K562 (cell line): ENCODE results near the gene ADK. TPM values are rescaled to one million over a fixed set of nuclear protein-coding genes. Genes with fewer than 3 reads are reported as not detected.

ENCODE experiments used
- ATAC-seq: fragments of 200-7000 bp; cut with Tn5 transposase; 3 replicates; pipeline ENCODE4 v1.9.1; 2020; ENCODE audit warnings: moderate library complexity
- BruUV-seq: library from RNA; stranded (reverse); fragments of 400-500 nt; replicated peaks from 2 replicates; lab custom pipeline; 2021; lab: Mats Ljungman, UMichigan
- CTCF ChIA-PET: fragments of 300-600 bp; formaldehyde crosslinking; extraction: SDS; loops from one replicate; lab custom pipeline; 2021; ENCODE audit warnings: low intra/inter-chr PET ratio; lab: Yijun Ruan, JAX
- POLR2A ChIA-PET: fragments of 300-600, 350-650 bp; sonication (Branson Sonifier 250); formaldehyde crosslinking; extraction: SDS; loops from one replicate; lab custom pipeline; 2021; ENCODE audit warnings: antibody characterized with exemption, inconsistent platforms; lab: Yijun Ruan, JAX
- DNase-seq, 4 experiments: peaks; one replicate each; pipeline versions ENCODE4 v3.0.0 to v3.0.0-alpha.2; 2011 to 2018; ENCODE audit warnings: low spot score in 3 of 4, mixed read lengths in 3 of 4; ENCODE audit errors: extremely low read depth in 1 of 4
- FAIRE-seq: peaks from 2 replicates; lab custom pipeline; 2011; peaks lifted over from hg19 to GRCh38; lab: Jason Lieb, UNC
- H2AFZ ChIP-seq: 2 replicates; pipeline ENCODE4 v1.6.0; 2011; ENCODE audit warnings: low read depth, low read length, control low read depth, inconsistent platforms
- H3K27ac ChIP-seq: fragments of 200-600 bp; 3 replicates; pipeline ENCODE4 v1.8.0; 2011; ENCODE audit warnings: low read depth, mild to moderate bottlenecking, control low read depth, inconsistent platforms, low read length, moderate library complexity, mixed read lengths; ENCODE audit errors: extremely low read depth
- H3K27me3 ChIP-seq, 2 experiments: fragments of 300-600 bp in 1 of 2; 2 replicates in 1 of 2; 3 replicates in 1 of 2; pipeline versions ENCODE4 v1.6.0 to v1.8.0; 2011; ENCODE audit warnings: inconsistent platforms in 2 of 2, low read length in 2 of 2, mild to moderate bottlenecking in 1 of 2, mixed read lengths in 1 of 2, moderate library complexity in 1 of 2; ENCODE audit not compliant: control insufficient read depth in 2 of 2, insufficient read depth in 2 of 2
- H3K36me3 ChIP-seq: fragments of 300-600 bp; 3 replicates; pipeline ENCODE4 v1.8.0; 2011; ENCODE audit warnings: mild to moderate bottlenecking, low read length, inconsistent platforms; ENCODE audit not compliant: control insufficient read depth, insufficient read depth
- H3K4me1 ChIP-seq, 2 experiments: fragments of 200-600 bp in 1 of 2; replicated peaks in 1 of 2; 2 replicates in 1 of 2; 3 replicates in 1 of 2; pipeline versions ENCODE4 v1.5.1 to v1.8.0; 2011; ENCODE audit warnings: inconsistent platforms in 2 of 2, low read length in 2 of 2, mild to moderate bottlenecking in 1 of 2, mixed read lengths in 1 of 2, moderate library complexity in 1 of 2; ENCODE audit not compliant: control insufficient read depth in 2 of 2, insufficient read depth in 2 of 2
- H3K4me2 ChIP-seq: 2 replicates; pipeline ENCODE4 v1.6.1; 2011; ENCODE audit warnings: low read length, control low read depth, inconsistent platforms, mixed read lengths; ENCODE audit not compliant: insufficient read depth
- H3K4me3 ChIP-seq: fragments of 200-600 bp; sonication (generic), shearing (Covaris generic); 2 replicates; pipeline ENCODE4 v1.5.1; 2016; ENCODE audit warnings: control low read depth, inconsistent platforms
- H3K79me2 ChIP-seq: fragments of 200-600 bp; 3 replicates; pipeline ENCODE4 v1.8.0; 2011; ENCODE audit warnings: low read length, inconsistent platforms; ENCODE audit not compliant: control insufficient read depth, insufficient read depth
- H3K9ac ChIP-seq, 2 experiments: 2 replicates each; pipeline versions ENCODE4 v1.6.0 to v1.6.1; 2011; ENCODE audit warnings: low read depth in 2 of 2, low read length in 2 of 2, control low read depth in 1 of 2, inconsistent platforms in 1 of 2, mild to moderate bottlenecking in 1 of 2, mixed read lengths in 1 of 2; ENCODE audit not compliant: insufficient read depth in 1 of 2
- H3K9me1 ChIP-seq: one replicate; pipeline ENCODE4 v1.6.0; 2011; ENCODE audit warnings: inconsistent platforms, mild to moderate bottlenecking, low read length, moderate library complexity; ENCODE audit not compliant: control insufficient read depth, insufficient read depth
- H3K9me3 ChIP-seq: replicated peaks from 2 replicates; pipeline ENCODE4 v1.5.1; 2011; ENCODE audit warnings: low read depth, low read length, inconsistent platforms; ENCODE audit not compliant: control insufficient read depth, insufficient read depth
- H4K20me1 ChIP-seq: replicated peaks from 2 replicates; pipeline ENCODE4 v1.6.1; 2011; ENCODE audit warnings: low read length, inconsistent platforms, mixed read lengths; ENCODE audit not compliant: control insufficient read depth, insufficient read depth
- C11orf30 ChIP-seq: fragments of 450-650 bp; IDR thresholded peaks from 2 replicates; pipeline ENCODE4 v1.6.1; 2016; ENCODE audit warnings: low read depth, mild to moderate bottlenecking
- NFE2 ChIP-seq: IDR thresholded peaks from 2 replicates; pipeline ENCODE4 v1.6.1; 2014; ENCODE audit warnings: antibody characterized with exemption, low read depth
- NFIX ChIP-seq: fragments of 250-450 bp; sonication (Bioruptor Pico); IDR thresholded peaks from 2 replicates; pipeline ENCODE4 v1.4.0; 2020; ENCODE audit warnings: low read depth, mild to moderate bottlenecking, moderate library complexity
- NRF1 ChIP-seq, 2 experiments: fragments of 450-650 bp; IDR thresholded peaks in 1 of 2; conservative IDR thresholded peaks in 1 of 2; 2 replicates each; pipeline ENCODE4 v1.6.1; 2014; ENCODE audit warnings: mild to moderate bottlenecking in 2 of 2
- POLR3A ChIP-seq: IDR thresholded peaks from 2 replicates; pipeline ENCODE4 v1.6.1; 2011; ENCODE audit warnings: borderline replicate concordance, mild to moderate bottlenecking, moderate library complexity; ENCODE audit not compliant: insufficient read length, insufficient read depth; ENCODE audit errors: extremely low read depth
- POLR3G ChIP-seq: IDR thresholded peaks from 2 replicates; pipeline ENCODE4 v1.6.1; 2011; ENCODE audit not compliant: insufficient read length, insufficient replicate concordance; ENCODE audit errors: extremely low read depth
- PTTG1 ChIP-seq: fragments of 450-650 bp; IDR thresholded peaks from 2 replicates; pipeline ENCODE4 v1.6.1; 2016; ENCODE audit warnings: low read depth, mild to moderate bottlenecking, missing genetic modification characterization, missing compliant biosample characterization
- RBM17 ChIP-seq: fragments of 200-400 bp; formaldehyde crosslinking; IDR thresholded peaks from 2 replicates; pipeline ENCODE4 v1.6.1; 2017; ENCODE audit warnings: low read depth, mild to moderate bottlenecking, low read length, borderline replicate concordance
- SMARCC2 ChIP-seq: fragments of 450-650 bp; IDR thresholded peaks from 2 replicates; pipeline ENCODE4 v1.6.1; 2017; ENCODE audit warnings: antibody characterized with exemption, moderate library complexity, mild to moderate bottlenecking, low read depth
- SUPT5H ChIP-seq: fragments of 450-650 bp; IDR thresholded peaks from 2 replicates; pipeline ENCODE4 v1.6.1; 2016
- TAF7 ChIP-seq: fragments of 450-650 bp; IDR thresholded peaks from 2 replicates; pipeline ENCODE4 v1.6.1; 2016; ENCODE audit warnings: missing genetic modification characterization, missing compliant biosample characterization
- TCFL5 ChIP-seq: fragments of 250-450 bp; sonication (Bioruptor Pico); conservative IDR thresholded peaks from 2 replicates; pipeline ENCODE4 v1.6.1; 2021; ENCODE audit warnings: mild to moderate bottlenecking, moderate library complexity, matching md5 sums
- WHSC1 ChIP-seq: IDR thresholded peaks from one replicate; pipeline ENCODE4 v1.6.1; 2012; ENCODE audit warnings: low read length, control low read depth, inconsistent platforms
- ZHX1 ChIP-seq: fragments of 150-350 bp; conservative IDR thresholded peaks from 2 replicates; pipeline ENCODE4 v1.6.1; 2014; ENCODE audit warnings: low read length
- ZNF197 ChIP-seq: fragments of 200-800 bp; sonication (Bioruptor generic); IDR thresholded peaks from 2 replicates; pipeline ENCODE4 v1.6.1; 2016; ENCODE audit warnings: low read depth, missing genetic modification characterization, missing compliant biosample characterization
- ZNF707 ChIP-seq: fragments of 250-450 bp; sonication (Bioruptor Pico); conservative IDR thresholded peaks from 2 replicates; pipeline ENCODE4 v1.8.0; 2022; ENCODE audit warnings: inconsistent platforms, mild to moderate bottlenecking, moderate library complexity
- WGBS: fragments of 100-300 bp; shearing (Covaris generic); methylation state at CpG from one replicate; pipeline ENCODE4 v1.1.6; 2016; ENCODE audit warnings: low coverage, mixed read lengths; ENCODE audit not compliant: insufficient coverage; ENCODE audit errors: missing lambda C conversion rate; 5-methylcytosine and 5-hydroxymethylcytosine counted together
- in situ Hi-C: fragments of 300-500 bp; cut with MboI; formaldehyde crosslinking; loops from 4 replicates; pipeline ENCODE4 v1.15.0; 2018; ENCODE audit warnings: inconsistent platforms, mixed read lengths
- intact Hi-C: fragments of 100-400 bp; cut with micrococcal nuclease; formaldehyde crosslinking; loops from 2 replicates; pipeline ENCODE4 v1.14.2; 2022
- polyA plus RNA-seq, 8 experiments: library from polyadenylated mRNA; depleted of rRNA in 4 of 8; stranded (reverse) in 5 of 8; unstranded in 3 of 8; fragments of >200 nt; fragmentation: Nextera tagmentation in 2 of 8; fragmentation: Illumina TruSeq in 1 of 8; extraction: Ambion mirVana in 2 of 8; extraction: Trizol in 1 of 8; gene quantifications; 2 replicates each; pipeline versions ENCODE4 v1.2.1 to v1.2.3, GENCODE V29; 2011 to 2014; ENCODE audit warnings: inconsistent platforms in 1 of 8, missing spikeins in 1 of 8
- total RNA-seq, 7 experiments: library from RNA; depleted of rRNA in 6 of 7; stranded (reverse); fragments of >200 nt in 6 of 7; fragmentation: Illumina TruSeq in 2 of 7; extraction: Trizol in 2 of 7; gene quantifications; 2 replicates each; pipeline versions ENCODE4 v1.2.1 to v1.2.3, GENCODE V29; 2011 to 2021; ENCODE audit warnings: low replicate concordance in 1 of 7

ADK gene
- total and polyA plus RNA-seq, 9 of the 15 experiments (the other 6 are each of a cell fraction or from before 2014, with no cell fraction given) = 54.2 to 97.8 (median 73.6) TPM

GRCh38 chr10:74382663-74383062 lies 231.6 kb downstream of the ADK start:
- Histone ChIP-seq H3K9ac (no peak overlapping the region), H3K4me1 (no peaks in the 10 kb centered on the region), H3K4me2 (no peak overlapping the region), H3K4me3 (no peak overlapping the region), H2AFZ (no peak overlapping the region), H4K20me1 (no peaks in the 10 kb centered on the region), H3K9me3 (no peaks in the 10 kb centered on the region), H3K27ac (no peak overlapping the region), H3K79me2 (no peaks in the 10 kb centered on the region), H3K36me3 (no peaks in the 10 kb centered on the region), H3K9me1 (no peaks in the 10 kb centered on the region), H3K27me3 (no peaks in the 10 kb centered on the region)
- no peak for ATAC-seq
- no peak for DNase-seq
- no TSS peak for BruUV-seq
- 62% methylated on average over 1 of the region's 1 CpG for WGBS
- in situ Hi-C loops = no loop called here
- no peak for TF ChIP-seq ZNF707 (CRISPR knock-in tag)
- no peak for TF ChIP-seq NFE2
- TF ChIP-seq PTTG1 (tag) = no peak
- TF ChIP-seq TCFL5 (CRISPR knock-in tag) = no peak
- TF ChIP-seq SMARCC2 = no peak
- no peak for TF ChIP-seq NRF1 (conservative IDR thresholded peaks at IDR 0.05 in 1 of 2, IDR thresholded peaks at IDR 0.05 in 1 of 2)
- TF ChIP-seq RBM17 = no peak
- TF ChIP-seq POLR3G = no peak
- no peak for TF ChIP-seq WHSC1
- no peak for TF ChIP-seq C11orf30
- no peak for TF ChIP-seq NFIX (CRISPR knock-in tag)
- no peak for TF ChIP-seq POLR3A
- no peak for TF ChIP-seq ZHX1
- no peak for TF ChIP-seq SUPT5H
- TF ChIP-seq ZNF197 (CRISPR knock-in tag) = no peak
- TF ChIP-seq TAF7 (tag) = no peak
- ChIA-PET CTCF (no interaction called here), POLR2A (no interaction called here)
- intact Hi-C loops = no loop called here
- no peak for FAIRE-seq
